AG09309 (cell line): ENCODE results near the gene SPRTN.

Source experiments
- DNase-seq: peaks from one replicate; pipeline ENCODE4 v3.0.0-alpha.2; 2010; ENCODE audit warnings: low read depth
- H3K4me3 ChIP-seq: 2 replicates; pipeline ENCODE4 v1.5.1; 2011; ENCODE audit warnings: mild to moderate bottlenecking, low read depth, low read length, moderate library complexity; ENCODE audit not compliant: control insufficient read depth
- CTCF ChIP-seq: IDR thresholded peaks from 2 replicates; pipeline ENCODE4 v1.5.1; 2011; ENCODE audit warnings: mild to moderate bottlenecking, low read depth, low read length, inconsistent platforms; ENCODE audit not compliant: insufficient read depth, control insufficient read depth; ENCODE audit errors: missing control alignments

The SPRTN gene

GRCh38 chr1:231393668-231394067, 55.6 kb downstream of the SPRTN start:
- TF ChIP-seq CTCF: no peak
- H3K4me3 ChIP-seq: no peak overlapping the region
- DNase-seq: no peak

- DNase-seq: peak; percentile 95
- no peak for TF ChIP-seq CTCF
- H3K4me3 ChIP-seq: no peak overlapping the region; the same call in 1 of the 2 replicates
These were observed 57.2 kb downstream of the SPRTN start for GRCh38 chr1:231395076-231395997.

- TF ChIP-seq CTCF: no peak
- DNase-seq: no peak
- no peak overlapping the region for H3K4me3 ChIP-seq
These were observed 57.9 kb downstream of the SPRTN start for GRCh38 chr1:231395998-231396390.

GRCh38 chr1:231396643-231397042, 58.5 kb downstream of the SPRTN start:
- H3K4me3 ChIP-seq: no peak overlapping the region
- no peak for TF ChIP-seq CTCF
- no peak for DNase-seq

GRCh38 chr1:231397886-231398671, 60.0 kb downstream of the SPRTN start:
- H3K4me3 ChIP-seq: no peak overlapping the region
- DNase-seq: no peak
- TF ChIP-seq CTCF: no peak

- no peak overlapping the region for H3K4me3 ChIP-seq
- DNase-seq: no peak
- TF ChIP-seq CTCF: no peak
These were observed 63.4 kb downstream of the SPRTN start for GRCh38 chr1:231401478-231401877.
